Activated CD4-positive, alpha-beta T cell treated with anti-CD3 and anti-CD28 coated beads, Interleukin-2, amount 50 U/mL, for 16 hours (primary cell): ENCODE results near the gene ATP10A.

ENCODE experiments used
- DNase-seq: peaks from one replicate; pipeline ENCODE4 v3.0.0-alpha.2; 2020

ATP10A gene

DNA sequence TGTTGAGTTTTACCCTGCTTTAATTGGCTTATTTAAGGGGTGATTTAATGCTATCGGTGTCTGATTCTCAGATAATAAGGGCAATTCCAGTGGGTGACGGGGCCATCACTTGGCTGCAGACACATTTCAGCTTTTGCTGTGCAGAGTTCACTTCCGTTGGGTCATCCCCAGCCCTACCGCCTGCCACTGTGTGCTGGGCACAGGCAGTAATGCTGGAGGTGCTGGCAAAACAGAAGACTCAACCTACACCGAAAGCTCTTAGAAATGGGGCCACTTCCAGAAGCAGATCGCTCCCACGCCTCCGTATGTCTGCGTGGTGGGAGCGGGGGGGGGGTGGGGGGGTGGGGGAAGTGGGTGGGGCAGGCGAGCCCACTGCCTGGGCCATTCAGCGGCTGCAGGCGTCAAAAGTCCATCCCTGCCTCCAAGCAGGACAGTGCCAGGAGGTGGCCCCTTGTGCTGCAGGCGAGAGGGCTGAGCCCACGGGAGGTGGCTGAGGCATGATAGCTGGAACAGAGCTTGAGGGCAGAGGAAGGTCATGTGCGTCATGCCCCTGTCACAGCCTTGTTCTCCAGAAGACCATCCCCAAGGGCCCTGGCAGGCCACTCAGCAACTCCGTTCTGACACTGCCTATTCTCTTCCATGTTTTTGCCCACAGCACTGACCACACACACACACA is 128.3 kb downstream of the ATP10A start:
- DNase-seq: no peak

DNA sequence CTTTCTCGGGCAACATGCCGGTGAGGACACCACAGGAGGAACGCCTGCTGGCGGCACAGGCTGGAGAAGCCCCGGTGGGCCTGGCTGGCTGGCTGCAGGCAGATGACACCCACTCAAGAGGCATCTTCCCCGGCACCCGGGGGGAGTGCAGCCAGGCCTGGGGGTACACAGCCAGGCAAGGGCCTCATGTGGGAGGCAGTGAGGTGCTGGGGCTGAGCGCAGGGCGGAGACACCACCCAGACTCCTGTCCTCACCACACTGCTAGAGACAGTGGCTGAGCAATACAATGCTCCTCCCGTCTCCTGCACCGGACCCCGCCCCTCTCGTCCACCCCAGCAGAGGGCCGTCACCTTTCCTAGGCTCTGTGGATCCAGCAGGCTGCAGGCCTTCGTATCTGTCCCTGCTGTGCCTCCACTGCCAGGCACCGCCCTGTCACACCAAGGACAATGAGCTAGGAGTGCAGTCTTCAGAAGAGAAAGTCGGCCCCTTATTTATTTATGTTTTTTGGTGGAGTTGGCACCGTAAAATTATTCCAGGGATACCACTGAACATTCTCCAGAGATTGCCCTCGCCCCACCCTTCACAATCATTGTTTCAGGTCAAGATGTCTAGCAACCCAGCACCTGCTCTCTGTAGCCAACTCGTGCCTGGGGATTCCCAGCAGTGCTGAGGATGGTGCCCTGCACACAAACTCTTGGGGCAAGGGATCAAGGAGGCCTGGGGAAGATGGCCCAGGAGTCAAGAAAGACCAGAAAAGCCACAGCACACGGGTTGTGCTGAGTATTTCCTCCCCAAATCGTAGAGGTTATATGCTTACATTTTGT is 129.1 kb downstream of the ATP10A start:
- no peak for DNase-seq

DNA sequence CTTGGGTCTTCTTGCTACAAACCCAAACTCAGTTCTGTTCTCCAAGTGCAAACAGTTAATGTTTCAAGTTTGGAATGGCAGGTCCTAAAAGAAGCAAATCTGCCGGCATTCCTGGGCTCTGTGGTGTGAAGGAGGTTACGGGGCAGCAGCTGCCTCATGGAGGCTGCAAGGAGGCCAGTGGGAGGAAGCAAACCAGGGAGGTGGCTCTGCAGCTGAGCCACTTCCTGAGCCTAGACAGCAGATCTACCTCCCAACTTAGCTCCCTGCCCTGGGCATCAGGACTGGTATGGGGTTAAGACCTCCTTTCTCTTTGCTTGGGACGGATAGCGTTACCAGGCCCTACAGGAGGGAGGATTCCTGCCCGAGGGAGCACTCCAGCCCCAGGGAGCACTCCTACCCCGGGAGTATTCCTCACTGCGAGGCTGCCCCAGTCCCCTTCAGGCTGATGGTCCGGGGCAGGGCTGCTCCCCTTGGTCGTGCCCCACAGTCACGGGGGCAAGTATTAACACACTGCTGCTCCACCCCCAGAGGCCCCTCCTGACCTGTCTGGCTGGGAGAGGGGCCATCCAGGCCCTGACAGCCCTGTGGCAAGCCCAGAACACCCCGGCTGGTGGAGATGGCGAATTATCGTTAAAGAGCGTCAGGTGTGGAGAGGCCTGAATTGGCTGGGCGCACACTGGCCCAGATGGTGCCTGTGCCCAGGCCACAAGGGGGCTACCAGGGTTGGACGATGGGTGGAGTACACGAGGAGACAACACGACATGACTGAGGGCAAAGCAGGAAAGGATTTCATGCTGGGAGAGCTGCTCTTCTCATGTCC is 129.9 kb downstream of the ATP10A start:
- no peak for DNase-seq

DNA sequence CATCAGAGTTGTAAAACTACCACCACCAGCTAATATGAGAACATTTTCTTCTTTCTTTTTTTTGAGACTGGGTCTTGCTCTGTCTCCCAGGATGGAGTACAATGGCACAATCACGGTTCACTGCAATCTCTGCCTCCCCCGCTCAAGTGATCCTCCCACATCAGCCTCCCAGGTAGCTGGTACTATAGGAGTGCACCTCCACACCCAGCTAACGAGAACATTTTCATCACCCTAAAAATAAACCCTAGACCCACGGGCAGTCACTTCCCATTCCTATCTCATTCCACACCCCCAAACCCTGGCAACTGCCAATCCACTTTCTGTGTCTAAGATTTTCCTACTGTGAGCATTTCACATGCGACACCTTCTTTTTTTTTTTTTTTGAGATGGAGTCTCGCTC is 130.9 kb downstream of the ATP10A start:
- no peak for DNase-seq

DNA sequence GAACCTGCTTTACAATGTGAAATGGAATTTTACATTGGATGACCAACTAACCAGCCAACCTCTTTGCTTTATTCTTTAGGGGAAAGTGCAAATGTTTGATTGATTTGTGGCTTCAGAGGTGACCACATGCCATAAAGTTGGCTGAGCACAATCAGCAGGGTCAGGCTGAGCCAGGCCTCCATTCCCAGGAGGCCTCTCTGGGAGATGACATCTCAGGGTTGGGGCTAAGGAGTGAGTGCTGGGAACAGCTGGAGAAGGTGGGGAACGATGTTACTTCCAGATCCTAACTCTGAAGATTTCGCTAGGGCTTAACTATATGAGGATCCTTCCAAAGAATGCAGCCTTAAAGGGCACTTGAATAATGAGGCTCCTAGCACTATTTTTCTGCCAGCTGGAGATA is 131.7 kb downstream of the ATP10A start:
- no peak for DNase-seq

DNA sequence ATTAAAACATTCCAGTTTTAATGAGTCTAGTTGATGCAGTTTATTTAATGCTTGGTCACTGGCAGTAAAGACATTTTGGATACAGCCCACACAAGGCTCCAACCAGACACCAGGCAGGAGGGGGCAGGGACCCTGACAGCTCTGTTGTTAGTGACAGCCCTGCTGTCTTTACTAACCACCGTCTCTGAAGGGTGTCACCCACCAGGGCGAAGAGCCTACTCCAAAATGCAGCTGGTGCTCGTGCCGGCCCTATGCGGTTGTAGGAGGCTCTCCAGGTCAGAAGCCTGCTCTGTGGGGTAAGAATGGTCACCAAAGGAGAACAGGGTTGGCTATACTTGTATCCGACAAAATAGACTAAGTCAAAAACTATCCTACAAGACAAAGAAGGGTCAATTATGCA is 132.2 kb downstream of the ATP10A start:
- no peak for DNase-seq

DNA sequence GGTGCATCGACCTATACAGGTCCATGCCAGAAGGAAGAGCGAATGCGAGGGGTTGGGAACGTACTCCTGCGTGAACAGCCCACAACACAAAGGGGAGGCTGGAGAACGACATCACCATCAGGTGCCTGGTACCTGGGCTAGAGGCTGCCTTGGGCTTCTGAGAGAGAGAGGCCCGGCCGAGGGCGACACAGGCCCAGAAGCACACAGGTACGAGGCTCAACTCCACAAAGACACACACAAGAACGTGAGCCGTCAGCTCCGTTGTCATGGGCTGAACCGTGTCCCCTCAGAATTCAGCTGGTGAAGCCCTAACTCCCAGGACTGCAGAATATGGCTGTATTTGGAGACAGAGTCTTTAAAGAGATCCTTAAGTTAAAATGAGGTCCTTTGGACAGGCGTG is 134.3 kb downstream of the ATP10A start:
- DNase-seq: no peak

DNA sequence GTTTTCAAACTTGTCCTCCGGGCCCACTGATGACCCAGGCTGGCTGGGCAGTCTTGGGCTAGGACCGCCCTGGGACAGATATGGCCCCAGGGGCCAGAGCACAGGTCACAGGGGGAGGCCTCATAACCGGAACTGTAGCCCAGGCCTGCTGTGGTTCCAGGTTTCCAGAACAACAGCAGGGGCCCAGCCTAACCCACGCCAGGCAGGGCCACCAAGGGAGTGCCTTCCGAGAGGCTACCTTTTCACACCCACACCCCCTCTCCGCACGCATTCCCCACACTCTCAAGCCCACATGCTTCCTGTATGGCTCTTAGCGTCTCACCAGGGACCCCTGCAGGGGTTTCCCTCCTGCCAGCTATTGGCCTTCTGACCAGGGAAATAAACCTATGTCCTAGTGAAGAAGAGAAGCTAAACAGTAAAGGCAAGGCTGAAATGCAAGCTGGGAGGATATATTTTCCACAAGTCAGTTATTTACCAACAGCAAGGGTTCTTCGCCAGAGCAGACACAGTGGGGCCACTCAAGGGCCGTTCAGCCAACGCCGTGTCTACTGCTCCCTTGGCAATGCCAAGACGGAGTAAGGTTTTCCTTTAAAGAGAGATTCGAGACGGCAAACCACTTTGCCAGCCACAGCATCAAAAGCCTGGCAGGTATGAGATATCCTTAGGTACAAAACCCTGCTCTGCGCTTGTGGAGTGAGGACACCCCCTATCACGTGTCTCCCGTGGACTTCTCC is 135.1 kb downstream of the ATP10A start:
- no peak for DNase-seq

DNA sequence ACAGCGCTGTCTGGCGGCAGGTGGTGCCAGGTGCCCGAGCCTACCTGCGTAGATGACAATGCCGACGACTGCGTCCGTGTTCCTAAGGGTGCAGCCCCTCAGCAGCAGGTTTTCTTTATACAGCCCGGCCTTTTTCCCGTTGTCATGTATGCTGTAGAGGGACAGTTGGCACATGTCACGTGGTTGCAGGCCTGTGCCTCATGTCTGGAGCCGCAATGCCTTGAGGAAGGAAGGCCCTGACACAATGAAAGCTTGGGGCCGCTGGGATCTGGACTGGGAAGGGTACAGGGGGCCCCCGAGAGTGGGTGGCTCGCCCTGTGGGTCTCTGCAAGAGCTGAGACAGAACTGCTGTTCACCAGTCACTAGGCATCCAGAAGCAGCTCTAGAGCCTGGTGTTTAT is 136.0 kb downstream of the ATP10A start:
- no peak for DNase-seq

DNA sequence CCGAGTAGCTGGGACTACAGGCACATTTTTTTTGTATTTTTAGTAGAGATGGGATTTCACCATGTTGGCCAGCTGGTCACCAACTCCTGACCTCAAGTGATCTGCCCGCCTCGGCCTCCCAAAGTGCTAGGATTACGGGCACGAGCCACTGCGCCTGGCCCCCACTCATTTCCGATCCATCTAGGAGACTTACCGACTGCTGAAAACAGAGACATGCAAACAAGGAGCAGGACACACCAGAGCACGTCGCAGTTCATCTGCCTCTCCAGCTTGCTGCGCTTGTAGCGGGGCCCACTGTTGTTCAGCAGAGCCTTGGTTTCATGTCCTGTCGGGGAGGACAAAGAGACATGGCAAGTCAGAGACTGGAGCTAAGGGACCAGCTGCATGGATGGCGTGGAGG is 137.4 kb downstream of the ATP10A start:
- DNase-seq: no peak

DNA sequence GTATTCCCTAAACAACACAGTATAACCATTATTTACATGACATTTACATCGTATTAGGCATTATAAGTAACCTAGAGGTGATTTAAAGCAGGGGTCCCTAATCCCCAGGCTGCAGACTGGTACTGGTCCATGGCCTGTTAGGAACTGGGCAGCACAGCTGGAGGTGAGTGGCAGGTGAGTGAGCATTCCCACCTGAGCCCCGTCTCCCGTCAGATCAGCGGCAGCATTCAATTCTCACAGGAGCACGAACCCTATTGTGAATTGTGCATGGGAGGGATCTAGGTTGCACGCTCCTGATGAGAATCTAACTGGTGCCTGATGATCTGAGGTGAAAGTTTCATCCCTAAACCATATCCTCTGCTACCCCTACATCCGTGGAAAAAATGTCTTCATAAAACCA is 138.2 kb downstream of the ATP10A start:
- DNase-seq: no peak

DNA sequence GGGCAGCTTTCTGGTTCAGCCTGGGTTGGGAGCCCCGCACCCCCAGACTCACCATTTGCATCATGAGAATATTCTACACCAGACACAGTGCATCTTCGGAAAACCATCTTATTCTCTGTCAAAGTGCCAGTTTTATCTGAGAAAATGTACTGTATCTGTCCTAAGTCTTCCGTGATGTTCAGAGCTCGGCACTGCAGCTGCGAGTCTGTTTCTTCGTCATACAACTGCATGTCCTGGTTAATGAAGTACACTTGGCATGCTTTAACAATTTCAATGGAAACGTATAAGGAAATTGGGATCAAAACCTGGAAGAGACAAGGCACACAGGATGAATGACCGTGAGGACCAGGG is 141.5 kb downstream of the ATP10A start:
- DNase-seq: no peak

DNA sequence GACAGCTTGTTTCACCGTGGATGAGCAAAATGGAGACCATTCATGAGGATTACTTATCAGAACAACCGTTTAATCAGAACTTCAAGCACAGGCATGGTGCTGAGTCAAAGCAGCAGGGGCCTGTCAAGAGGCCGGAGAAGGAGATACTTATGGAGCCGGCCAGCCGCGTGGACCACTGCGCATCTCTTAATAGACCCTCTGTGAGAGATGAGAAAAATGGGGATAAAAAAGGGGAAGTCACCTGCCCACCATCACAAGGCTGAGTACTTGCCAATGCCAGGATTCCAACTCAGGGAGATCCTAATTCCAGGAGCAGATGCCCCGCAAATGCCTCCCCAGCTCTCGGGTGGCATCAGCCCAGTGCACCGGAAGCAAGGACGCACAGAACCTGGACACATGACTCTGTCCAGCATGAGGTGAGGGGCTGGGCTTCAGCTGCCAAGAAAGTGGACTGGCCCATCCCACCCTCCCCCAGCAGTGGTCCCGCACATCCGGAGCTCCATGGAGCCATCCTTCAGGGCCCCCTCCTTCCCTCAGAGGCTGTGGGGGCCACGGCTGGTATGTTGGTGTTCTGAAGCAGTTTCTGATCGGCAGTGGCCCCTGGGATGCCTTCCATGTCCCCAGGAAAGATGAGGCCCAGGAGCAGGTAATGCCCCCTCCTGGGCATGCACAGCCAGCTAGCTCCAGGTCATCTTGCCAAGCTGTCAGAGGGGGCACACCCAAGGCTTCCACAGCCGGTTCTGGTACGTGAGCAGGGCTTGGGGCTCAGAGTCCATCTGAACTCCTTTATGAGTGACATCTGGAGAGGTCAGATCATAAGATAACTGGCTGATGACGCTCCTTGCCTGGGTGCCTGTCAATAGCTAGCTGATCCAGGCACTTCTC is 143.8 kb downstream of the ATP10A start:
- no peak for DNase-seq

DNA sequence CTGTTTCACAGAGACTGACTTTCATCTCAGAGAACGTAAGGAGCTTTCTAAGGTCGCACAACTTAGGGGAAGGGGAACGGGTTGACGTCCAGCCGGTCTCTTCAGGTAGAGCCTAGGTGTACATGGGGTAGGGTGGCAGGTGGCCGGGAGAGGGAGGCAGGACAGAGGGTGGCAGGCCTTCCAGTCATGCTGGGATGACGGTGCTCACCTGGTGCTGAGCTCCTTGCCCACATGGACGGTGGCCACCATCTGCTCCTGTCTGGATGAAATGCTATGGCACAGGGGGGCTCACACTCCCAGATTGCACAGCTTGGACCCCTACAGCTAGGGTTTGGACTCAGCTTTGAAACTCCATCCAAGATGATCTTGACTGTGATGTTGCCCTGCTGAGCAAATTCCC is 144.5 kb downstream of the ATP10A start:
- no peak for DNase-seq

DNA sequence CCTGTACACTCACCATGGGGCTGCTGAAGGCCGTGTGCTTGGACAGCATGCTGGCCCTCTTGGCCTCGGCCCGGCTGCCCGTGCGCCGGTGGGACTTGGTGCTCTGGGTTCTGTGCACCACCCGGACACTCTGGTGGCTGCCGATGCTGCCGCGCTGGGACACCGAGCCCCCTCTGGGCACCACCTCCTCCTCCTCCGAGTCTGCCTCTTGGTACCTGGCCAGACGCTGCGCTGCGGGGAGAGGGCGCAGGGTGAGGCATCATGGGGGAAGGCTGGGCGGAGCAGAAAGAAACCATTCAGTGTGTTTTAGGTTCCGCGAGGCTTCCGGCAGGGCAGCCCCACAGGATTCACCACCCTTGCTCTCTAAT is 145.0 kb downstream of the ATP10A start:
- DNase-seq: no peak

DNA sequence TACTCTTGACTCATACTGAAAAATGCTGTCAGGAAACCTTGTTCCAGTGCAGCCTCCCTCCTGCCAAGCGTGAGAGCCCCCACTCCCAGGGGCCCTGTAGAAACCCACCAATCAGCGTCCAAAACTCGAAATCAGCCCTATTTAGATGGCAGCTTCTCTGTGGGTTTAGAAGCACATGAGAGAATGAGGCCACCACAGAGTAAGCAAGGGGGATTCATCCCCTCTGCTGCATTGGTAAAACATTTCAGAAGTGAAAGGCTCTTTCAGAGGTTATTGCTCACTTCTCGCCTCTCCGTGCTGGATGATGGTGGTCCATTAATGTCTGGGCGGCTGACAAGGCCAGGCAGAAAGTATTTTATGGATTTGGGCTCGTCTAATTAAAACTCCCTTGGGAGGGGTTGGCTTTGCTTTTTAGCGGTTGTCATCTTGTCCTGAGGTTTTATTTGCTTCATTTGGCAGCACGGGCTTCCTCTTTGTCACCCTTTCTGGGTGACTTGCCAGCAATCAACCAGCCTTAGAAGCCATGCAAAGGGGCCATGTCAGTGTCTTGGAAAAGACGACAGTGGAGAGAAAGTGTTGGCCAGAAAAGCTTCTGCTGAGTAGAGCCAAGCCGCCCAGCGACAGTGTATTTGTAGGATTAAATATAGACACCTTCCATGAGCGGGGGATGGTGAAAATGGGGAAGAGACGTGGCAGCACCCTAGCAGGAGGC is 145.5 kb downstream of the ATP10A start:
- DNase-seq: no peak

DNA sequence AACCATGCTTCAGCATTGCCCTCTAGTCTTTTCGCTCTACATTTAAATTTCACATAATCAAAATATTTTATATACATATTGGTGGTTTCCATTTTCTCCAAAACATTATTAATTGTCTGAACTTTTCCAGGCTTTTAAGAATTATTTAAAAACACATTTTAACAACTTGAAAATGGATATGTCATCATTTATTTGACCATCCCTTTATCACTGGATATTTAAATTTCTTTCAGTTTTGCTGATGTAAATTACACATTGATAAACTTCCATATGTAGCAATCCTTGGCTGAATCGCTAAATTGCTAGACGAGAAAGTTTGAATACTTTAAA is 146.0 kb downstream of the ATP10A start:
- no peak for DNase-seq

DNA sequence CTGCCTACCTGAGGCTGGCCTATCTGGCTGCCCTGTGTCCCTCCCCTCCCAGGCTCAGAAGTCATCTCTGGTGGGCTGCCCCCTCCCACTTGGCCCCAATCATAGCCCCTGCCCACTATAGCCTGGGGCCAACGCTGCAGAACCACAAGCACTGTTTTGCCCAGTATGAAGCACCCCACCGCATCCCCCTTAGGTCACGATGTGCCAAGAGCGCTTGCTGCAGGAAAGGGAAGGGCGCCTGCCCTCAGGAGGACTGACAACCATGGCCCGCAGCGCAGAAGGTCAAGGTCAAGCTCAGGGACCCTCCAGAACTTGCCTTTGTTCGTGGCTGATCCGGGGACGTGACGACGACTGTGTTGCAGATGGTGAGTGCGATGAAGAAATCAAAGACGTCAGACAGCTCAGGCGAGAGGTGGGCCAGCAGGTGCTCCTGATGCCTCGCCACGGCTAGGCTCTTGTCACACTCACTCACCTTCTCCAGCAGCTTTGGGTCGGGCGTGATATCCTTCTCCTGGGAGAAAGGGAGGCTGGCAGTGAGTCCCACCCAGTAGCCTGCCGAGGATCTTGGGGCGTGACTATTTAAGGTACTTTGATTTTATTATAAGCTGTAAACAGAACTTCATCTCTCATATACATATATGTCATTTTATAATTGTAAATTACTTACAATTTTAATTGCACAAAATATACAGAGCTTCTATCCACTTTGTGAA is 146.6 kb downstream of the ATP10A start:
- no peak for DNase-seq

DNA sequence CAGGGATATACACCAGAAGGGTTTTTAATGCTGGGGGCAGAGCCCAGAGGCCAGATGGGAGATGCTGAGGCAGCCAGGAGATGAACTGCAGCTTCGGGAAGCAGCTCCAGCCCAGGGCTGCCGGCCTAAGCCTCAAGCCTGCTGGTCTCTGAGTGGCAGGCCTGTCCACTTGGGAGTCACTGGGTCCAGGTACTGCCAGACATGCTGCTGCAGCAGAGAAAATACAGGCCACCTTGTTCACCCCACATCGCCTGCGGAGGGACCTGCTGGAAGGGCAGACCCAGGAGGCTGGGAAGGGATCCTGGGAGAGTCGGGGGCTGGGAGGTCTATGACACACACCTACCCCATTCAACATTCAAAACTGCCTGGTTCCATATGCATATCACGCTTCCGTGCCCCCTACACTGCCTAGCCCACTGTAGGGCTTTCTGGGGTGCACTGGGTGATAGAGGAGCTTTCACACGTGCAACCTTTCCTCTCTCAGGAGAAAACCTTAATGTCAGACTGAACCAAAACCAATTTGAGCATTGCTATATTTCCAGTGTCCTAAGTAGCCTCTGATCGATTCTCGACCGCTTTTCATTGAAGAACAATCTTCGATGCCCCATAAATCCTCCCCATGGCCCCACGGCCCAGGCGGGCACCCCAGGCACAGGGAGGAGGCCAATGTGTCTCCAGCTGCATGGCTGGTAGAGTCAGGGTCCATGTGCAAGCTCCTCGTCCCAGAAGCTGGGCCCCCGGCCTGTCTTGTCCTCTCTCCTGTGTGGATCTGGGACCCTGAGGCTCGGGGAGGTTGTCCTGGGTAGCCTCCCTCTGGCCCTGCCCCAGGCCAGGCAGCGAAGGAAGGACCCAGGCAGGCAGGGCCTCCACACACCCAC is 147.4 kb downstream of the ATP10A start:
- no peak for DNase-seq

DNA sequence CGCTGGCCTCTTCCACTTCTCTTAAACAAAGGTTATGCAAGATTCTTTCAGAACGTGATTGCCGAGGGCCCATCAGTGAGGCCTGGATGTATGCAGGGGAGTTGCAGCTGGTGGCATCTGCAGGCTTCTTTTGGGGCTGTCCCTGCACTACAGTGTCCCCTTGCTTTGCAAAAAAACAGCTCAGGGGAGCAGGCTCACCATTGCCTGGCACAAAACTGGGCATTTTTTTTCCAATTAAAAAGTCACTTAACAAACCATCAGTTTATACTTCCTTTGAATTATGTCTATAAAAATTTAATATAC is 148.6 kb downstream of the ATP10A start:
- DNase-seq: no peak
